DMS 273 treated with DMSO at 0.1 percent for 48 hours (cell line): ENCODE measurements around the gene ISL2.

Source experiments
- DNase-seq: peaks from one replicate; lab custom pipeline; 2025; lab: John Stamatoyannopoulos, UW

ISL2 gene

GRCh38 chr15:76342058-76342381, 5.4 kb downstream of the ISL2 start:
- DNase-seq: no peak

DNA sequence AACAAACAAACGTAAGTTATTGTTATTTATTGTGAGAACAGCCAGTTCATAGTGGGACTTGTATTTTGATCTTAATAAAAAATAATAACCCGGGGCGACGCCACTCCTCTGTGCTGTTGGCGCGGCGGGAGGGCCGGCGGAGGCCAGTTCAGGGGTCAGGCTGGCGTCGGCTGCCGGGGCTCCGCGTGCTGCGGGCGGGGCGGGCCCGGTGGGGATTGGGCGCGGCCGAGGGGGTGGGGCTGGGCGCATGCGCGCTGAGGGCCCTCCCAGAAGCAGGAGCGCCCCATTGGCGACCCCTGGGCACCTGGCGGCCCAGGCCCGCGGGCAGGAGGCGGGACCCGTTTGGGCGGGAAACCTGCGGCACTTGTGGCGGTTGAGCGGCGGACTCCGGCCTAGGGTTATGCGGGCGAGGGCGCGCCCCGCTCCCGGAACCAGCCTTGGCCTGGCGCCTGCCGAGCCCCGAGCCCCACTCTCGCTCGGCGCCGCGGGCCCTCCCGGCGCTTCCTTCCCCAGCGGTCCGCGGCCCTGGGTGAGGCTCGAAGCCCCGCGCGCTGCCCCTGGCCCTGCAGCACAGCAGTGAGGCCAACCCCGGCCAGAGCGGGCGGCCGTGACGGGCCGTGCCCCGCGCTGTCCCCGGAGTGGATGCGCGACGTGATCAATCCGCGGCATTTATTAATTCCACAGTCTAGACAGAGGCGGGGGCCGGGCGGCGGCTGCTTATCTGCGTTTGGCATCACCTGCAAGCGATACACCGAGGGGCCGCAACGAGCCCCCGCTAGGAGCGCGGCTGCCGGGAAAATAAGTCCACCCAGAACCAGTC, 6.0 kb downstream of the ISL2 start:
- no peak for DNase-seq

DNA sequence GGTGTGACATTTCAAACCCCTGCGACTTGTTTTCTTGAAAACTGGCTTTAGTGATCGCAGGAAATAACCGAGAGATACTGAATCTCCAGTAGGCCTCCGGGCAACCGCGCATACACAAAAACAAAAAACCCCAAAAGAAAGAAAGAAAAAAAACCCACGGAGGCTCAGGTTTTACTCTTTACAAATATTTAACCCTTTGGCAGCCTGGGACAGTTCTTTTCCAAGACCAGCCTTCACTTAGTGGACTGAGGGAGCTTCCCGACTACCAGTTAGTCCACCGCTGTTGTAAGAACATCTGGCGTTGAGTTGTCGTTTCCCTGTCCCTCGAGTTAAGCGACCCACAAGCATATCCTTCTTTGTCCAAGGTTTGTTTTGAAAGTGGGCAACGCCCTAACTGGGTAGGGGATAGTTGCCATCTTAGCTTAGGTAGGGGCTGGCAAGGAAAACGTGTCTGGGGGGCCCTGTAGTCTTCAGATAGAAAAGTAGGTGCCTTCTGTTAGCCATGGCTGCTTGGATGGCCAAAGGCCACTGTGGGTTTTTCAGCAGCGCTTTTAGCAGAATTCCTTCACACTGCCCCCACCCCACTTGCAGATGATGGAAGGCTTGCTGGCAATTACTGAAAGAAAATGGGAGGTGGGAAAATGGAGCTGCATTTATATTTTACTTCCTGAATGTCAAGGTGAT, 6.9 kb downstream of the ISL2 start:
- DNase-seq: no peak

GRCh38 chr15:76344893-76345582, 8.5 kb downstream of the ISL2 start:
- no peak for DNase-seq

GRCh38 chr15:76345583-76345879, 9.0 kb downstream of the ISL2 start:
- DNase-seq: no peak

- no peak for DNase-seq
Observed at GRCh38 chr15:76345880-76346668, 9.5 kb downstream of the ISL2 start.

DNA sequence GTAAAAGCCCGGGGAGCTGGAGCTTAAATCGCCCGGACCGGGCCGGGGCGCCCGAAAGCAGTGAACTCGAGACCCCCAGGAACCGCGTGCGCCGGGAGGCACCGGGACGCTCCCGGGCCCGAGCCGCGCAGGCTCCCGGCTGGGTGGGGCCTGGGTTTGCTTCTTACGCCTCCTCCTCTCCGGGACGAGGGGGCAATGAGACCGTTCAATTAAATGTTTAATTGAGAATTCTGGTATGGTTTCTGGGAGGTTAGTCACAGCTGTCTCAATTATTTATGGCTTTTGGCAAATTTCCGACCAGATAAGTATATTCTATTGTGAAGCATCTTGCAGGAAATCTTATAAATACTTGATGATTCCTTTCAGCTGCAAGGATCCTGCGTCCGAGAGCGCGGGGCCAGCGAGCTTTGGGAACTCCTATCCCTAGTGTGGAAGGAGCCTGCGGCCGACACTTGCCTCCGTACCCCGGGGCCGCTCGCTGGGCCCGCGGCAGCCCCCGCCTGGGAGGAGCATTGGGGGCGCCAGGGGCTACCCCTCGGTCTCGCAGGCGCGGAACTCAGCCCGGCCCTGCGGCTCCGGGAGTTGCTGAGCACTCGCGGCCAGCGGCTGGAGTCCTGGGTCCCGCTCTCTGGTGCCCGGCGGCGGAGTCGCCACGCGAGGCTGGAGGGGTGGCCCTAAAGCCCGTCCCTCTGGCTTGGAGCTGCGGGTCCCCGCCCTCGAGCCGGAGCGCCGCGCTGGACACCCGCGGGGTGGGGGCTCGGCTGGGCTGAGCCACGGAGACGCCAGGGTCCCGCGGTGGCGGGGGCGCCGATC, 10.3 kb downstream of the ISL2 start:
- no peak for DNase-seq

DNA sequence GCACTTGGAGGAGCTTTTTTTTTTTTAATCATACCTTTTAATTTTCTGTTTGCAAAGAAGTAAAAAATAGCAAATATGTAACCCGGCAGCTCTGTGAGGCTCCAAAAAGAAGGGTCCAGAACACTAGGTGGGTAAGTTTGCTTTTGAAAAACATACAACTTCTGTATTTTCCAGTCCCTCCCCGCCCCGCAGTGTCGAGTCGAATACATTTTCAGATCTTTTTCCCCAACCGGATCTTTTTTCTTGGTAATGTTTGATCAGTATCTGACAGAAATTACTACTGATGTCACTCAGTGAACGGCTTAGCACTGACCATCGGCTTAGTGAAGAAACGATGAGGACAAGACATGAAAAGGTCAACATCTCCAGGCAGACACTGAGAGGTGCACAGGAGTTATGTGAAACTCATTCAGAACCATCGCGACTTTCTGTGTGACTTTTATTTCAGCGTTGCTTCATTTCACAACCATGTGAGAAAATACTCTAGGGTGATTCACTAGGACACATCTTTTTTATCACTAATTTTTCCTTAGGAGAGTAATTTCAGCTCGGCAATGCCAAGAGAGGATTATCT, 11.0 kb downstream of the ISL2 start:
- DNase-seq: no peak

- DNase-seq: no peak
Observed at GRCh38 chr15:76349301-76350070, 12.9 kb downstream of the ISL2 start.

- no peak for DNase-seq
Observed at GRCh38 chr15:76353023-76353577, 16.5 kb downstream of the ISL2 start.

- DNase-seq: no peak
Observed at GRCh38 chr15:76353903-76354302, 17.3 kb downstream of the ISL2 start.

GRCh38 chr15:76354823-76355440, 18.4 kb downstream of the ISL2 start:
- DNase-seq: no peak

- no peak for DNase-seq
Observed at GRCh38 chr15:76358453-76358852, 21.9 kb downstream of the ISL2 start.

- no peak for DNase-seq
Observed at GRCh38 chr15:76359152-76359551, 22.6 kb downstream of the ISL2 start.

DNA sequence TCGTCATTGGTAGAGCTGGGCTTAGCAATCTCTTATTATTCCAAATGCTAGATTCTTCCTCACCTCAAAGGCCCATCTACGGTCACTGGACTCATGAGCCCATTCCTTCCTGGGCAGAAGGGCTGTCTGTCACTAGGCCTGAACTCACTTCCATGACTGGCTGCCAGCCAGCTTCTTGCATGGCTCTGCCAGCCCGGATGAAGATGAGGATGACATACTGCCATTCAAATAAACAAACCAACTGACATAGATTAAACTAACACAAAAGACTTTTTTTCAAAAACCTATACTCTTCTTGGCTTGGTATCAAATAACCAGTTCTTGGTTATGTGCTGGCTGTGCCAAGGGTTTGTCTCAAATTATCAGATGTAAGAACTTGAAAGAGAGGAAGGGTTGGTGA, 23.8 kb downstream of the ISL2 start:
- no peak for DNase-seq

DNA sequence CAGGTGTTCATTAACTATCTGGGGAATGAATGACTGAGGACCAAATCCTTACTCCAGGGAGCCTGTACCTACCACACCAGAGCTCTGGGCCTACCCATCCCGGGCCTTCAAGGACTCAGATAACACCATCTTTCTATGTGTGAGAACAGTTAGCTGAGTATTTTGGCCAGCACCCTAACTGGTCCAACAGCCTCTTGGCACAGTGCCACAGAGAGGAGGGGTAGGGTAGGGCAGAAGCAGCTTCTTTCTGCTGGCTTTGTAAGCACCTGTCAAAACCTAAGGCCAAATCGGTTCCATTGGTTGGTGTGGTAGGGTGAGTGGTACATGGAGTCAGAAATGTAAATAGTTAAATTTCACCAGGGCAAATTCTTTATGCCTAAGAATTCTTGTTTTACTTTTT, 26.7 kb downstream of the ISL2 start:
- DNase-seq: no peak

GRCh38 chr15:76366714-76367113, 30.1 kb downstream of the ISL2 start:
- no peak for DNase-seq

GRCh38 chr15:76368122-76368621, 31.6 kb downstream of the ISL2 start:
- DNase-seq: no peak

- no peak for DNase-seq
Observed at GRCh38 chr15:76376029-76376428, 39.5 kb downstream of the ISL2 start.

DNA sequence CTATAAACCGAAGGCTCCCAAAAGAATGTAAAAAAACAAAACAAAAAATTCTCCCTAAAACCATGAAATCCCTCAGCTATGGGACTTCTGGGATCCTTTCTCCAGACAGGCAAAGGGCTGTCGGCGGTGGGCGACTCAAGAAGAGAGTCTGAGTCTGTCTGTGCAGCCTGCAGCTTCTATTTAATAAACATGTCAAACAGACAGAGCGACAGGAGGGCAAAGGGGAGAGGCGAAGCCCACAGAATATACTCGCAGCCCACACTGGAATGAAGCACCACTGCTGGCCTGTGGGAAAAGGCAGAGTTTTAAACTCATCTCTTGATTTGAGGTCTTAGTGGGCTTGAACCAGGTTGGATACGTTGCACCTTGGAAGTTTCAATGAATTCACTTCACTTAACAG, 40.2 kb downstream of the ISL2 start:
- no peak for DNase-seq
